Neural cell (in vitro differentiated cells): ENCODE data around the gene OR51G1. TPM values are rescaled to one million over a fixed set of nuclear protein-coding genes. Genes with fewer than 3 reads are reported as not detected.

Source experiments
- H2AFZ ChIP-seq: fragments of 200-600, 300-800 bp; sonication (generic), shearing (Covaris generic); 2 replicates; pipeline ENCODE4 v1.6.0; 2014; ENCODE audit warnings: low read depth, mild to moderate bottlenecking, antibody characterized with exemption, low read length, moderate library complexity
- H3F3A ChIP-seq: fragments of 200-600 bp; shearing (Covaris generic); 2 replicates; pipeline ENCODE4 v1.6.1; 2016; ENCODE audit warnings: mild to moderate bottlenecking, moderate library complexity, mixed read lengths, antibody characterized with exemption, low read length; ENCODE audit not compliant: insufficient read depth, poor library complexity, severe bottlenecking
- H3K27ac ChIP-seq: fragments of 200-600, 300-800 bp; sonication (generic), shearing (Covaris generic); 2 replicates; pipeline ENCODE4 v1.5.1; 2014; ENCODE audit warnings: mild to moderate bottlenecking, low read length, moderate library complexity
- H3K27me3 ChIP-seq: fragments of 300-800, 200-600 bp; sonication (generic), shearing (Covaris generic); 2 replicates; pipeline ENCODE4 v1.6.0; 2014; ENCODE audit warnings: mild to moderate bottlenecking, low read depth, low read length, moderate library complexity; ENCODE audit not compliant: insufficient read depth
- H3K36me3 ChIP-seq: fragments of 300-800, 200-600 bp; sonication (generic), shearing (Covaris generic); 2 replicates; pipeline ENCODE4 v1.5.1; 2014; ENCODE audit warnings: mild to moderate bottlenecking, antibody characterized with exemption, low read length, moderate library complexity; ENCODE audit not compliant: insufficient read depth
- H3K4me2 ChIP-seq: fragments of 300-800, 200-600 bp; sonication (generic), shearing (Covaris generic); 2 replicates; pipeline ENCODE4 v1.6.0; 2014; ENCODE audit warnings: mild to moderate bottlenecking, low read length
- H3K4me3 ChIP-seq: fragments of 300-800, 200-600 bp; sonication (generic), shearing (Covaris generic); 2 replicates; pipeline ENCODE4 v1.5.1; 2014; ENCODE audit warnings: mild to moderate bottlenecking, low read length, moderate library complexity
- H3K79me2 ChIP-seq: fragments of 200-600 bp; shearing (Covaris generic); replicated peaks from 2 replicates; pipeline ENCODE4 v1.6.0; 2014; ENCODE audit warnings: mild to moderate bottlenecking, low read length, moderate library complexity; ENCODE audit not compliant: insufficient read depth
- H3K9ac ChIP-seq: fragments of 300-800, 200-600 bp; sonication (generic), shearing (Covaris generic); 2 replicates; pipeline ENCODE4 v1.6.1; 2016; ENCODE audit warnings: mild to moderate bottlenecking, low read length, mixed read lengths
- H3K9me2 ChIP-seq: fragments of 200-600 bp; shearing (Covaris generic); 2 replicates; pipeline ENCODE4 v1.6.1; 2016; ENCODE audit warnings: mild to moderate bottlenecking, low read length, mixed read lengths; ENCODE audit not compliant: insufficient read depth
- H3K9me3 ChIP-seq: fragments of 200-600, 300-800 bp; sonication (generic), shearing (Covaris generic); 2 replicates; pipeline ENCODE4 v1.6.1; 2016; ENCODE audit warnings: mild to moderate bottlenecking, mixed run types, low read length, moderate library complexity, mixed read lengths
- H4K20me1 ChIP-seq: fragments of 200-600 bp; shearing (Covaris generic); 2 replicates; pipeline ENCODE4 v1.6.1; 2016; ENCODE audit warnings: mild to moderate bottlenecking, mixed run types; ENCODE audit not compliant: insufficient read depth
- EP300 ChIP-seq: fragments of 450-650 bp; conservative IDR thresholded peaks from 2 replicates; pipeline ENCODE4 v1.6.1; 2014; ENCODE audit warnings: antibody characterized with exemption, mild to moderate bottlenecking, moderate library complexity; ENCODE audit not compliant: poor library complexity, severe bottlenecking
- MXI1 ChIP-seq: fragments of 450-650 bp; conservative IDR thresholded peaks from 2 replicates; pipeline ENCODE4 v1.6.1; 2014; ENCODE audit warnings: antibody characterized with exemption, mild to moderate bottlenecking; ENCODE audit not compliant: poor library complexity, severe bottlenecking
- POLR2AphosphoS5 ChIP-seq: IDR thresholded peaks from 2 replicates; pipeline ENCODE4 v1.6.1; 2012
- REST ChIP-seq: IDR thresholded peaks from 2 replicates; pipeline ENCODE4 v1.6.1; 2012; ENCODE audit warnings: borderline replicate concordance
- SMC3 ChIP-seq: fragments of 450-650 bp; conservative IDR thresholded peaks from 2 replicates; pipeline ENCODE4 v1.6.1; 2014; ENCODE audit warnings: antibody characterized with exemption, mild to moderate bottlenecking, moderate library complexity; ENCODE audit not compliant: poor library complexity
- polyA plus RNA-seq: library from polyadenylated mRNA; depleted of rRNA; stranded (reverse); fragments of >200 nt; gene quantifications from 2 replicates; pipeline ENCODE4 v1.2.3, GENCODE V29; 2014
- TF ChIP-seq, protein P1 (sequence below): fragments of 450-650 bp; IDR thresholded peaks from 2 replicates; pipeline ENCODE4 v1.5.1; 2014; ENCODE audit warnings: antibody characterized with exemption, mild to moderate bottlenecking, moderate library complexity; ENCODE audit not compliant: poor library complexity, severe bottlenecking

The OR51G1 gene
- polyA plus RNA-seq, 1 donor from 2014 or later, result not detected

- TF ChIP-seq MXI1 (no peak), SMC3 (no peak), REST (no peak)
- TF ChIP-seq, protein P1, sequence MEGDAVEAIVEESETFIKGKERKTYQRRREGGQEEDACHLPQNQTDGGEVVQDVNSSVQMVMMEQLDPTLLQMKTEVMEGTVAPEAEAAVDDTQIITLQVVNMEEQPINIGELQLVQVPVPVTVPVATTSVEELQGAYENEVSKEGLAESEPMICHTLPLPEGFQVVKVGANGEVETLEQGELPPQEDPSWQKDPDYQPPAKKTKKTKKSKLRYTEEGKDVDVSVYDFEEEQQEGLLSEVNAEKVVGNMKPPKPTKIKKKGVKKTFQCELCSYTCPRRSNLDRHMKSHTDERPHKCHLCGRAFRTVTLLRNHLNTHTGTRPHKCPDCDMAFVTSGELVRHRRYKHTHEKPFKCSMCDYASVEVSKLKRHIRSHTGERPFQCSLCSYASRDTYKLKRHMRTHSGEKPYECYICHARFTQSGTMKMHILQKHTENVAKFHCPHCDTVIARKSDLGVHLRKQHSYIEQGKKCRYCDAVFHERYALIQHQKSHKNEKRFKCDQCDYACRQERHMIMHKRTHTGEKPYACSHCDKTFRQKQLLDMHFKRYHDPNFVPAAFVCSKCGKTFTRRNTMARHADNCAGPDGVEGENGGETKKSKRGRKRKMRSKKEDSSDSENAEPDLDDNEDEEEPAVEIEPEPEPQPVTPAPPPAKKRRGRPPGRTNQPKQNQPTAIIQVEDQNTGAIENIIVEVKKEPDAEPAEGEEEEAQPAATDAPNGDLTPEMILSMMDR, result no peak
- Histone ChIP-seq H3F3A (no peaks in the 10 kb centered on the region), H3K9ac (no peak overlapping the region), H3K79me2 (no peaks in the 10 kb centered on the region), H3K27me3 (no peaks in the 10 kb centered on the region), H3K36me3 (no peaks in the 10 kb centered on the region), H3K4me3 (no peak overlapping the region), H3K27ac (no peak overlapping the region), H3K9me3 (no peaks in the 10 kb centered on the region), H2AFZ (no peak overlapping the region), H3K4me2 (no peak overlapping the region), H3K9me2 (no peaks in the 10 kb centered on the region), H4K20me1 (no peaks in the 10 kb centered on the region)
Measured at GRCh38 chr11:4916581-4916980, 7.6 kb downstream of the OR51G1 start.

DNA sequence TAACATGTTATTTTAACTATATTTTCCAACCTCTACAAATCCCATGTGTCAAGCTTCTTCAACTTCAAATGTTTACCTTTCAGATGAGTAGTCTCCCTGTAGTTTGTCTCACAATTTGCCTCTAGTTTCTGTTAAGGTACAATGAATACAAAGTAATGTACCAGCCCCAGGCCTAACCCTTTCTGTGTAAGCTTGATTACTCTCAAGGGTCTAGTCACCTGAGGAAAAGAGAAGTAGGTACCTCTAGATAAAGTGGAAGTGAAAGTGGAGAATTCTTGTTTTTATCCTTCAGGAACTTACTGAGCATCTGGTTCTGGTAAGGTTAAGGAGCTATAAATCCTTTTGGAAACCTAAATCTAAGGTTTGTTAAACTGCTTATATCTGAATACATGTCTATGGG, 20.7 kb downstream of the OR51G1 start, which contains the start of gene OR51A7:
Gene OR51A7 (plus strand): TSS at position 300 of the 400 bp plus-strand sequence. CDS start 3,587 bp downstream, outside the sequence.
- H3K9me2 ChIP-seq, result no peaks in the 10 kb centered on the region
- no peaks in the 10 kb centered on the region for H3K79me2 ChIP-seq
- no peaks in the 10 kb centered on the region for H3K27me3 ChIP-seq
- H3K4me3 ChIP-seq, result no peak within 1 kb of the TSS
- H3K4me2 ChIP-seq, result no peak within 1 kb of the TSS
- no peaks in the 10 kb centered on the region for H4K20me1 ChIP-seq
- H3K36me3 ChIP-seq, result no peaks in the 10 kb centered on the region
- no peaks in the 10 kb centered on the region for H3K9me3 ChIP-seq
- no peak for TF ChIP-seq REST
- no peak for TF ChIP-seq MXI1
- TF ChIP-seq, protein P1, result no peak
- TF ChIP-seq POLR2AphosphoS5, result no peak
- TF ChIP-seq SMC3, result no peak
- no peak for TF ChIP-seq EP300
- H3F3A ChIP-seq, result no peaks in the 10 kb centered on the region
- no peak within 1 kb of the TSS for H3K27ac ChIP-seq
- no peak within 1 kb of the TSS for H3K9ac ChIP-seq
- H2AFZ ChIP-seq, result no peak within 1 kb of the TSS
